D721Med (cell line): ENCODE data around the gene MYO5B.

ENCODE experiments used
- DNase-seq: peaks from one replicate; pipeline ENCODE4 v3.0.0; 2011; ENCODE audit warnings: low spot score; ENCODE audit not compliant: insufficient read length
- FAIRE-seq: peaks from 2 replicates; lab custom pipeline; 2011; peaks lifted over from hg19 to GRCh38; lab: Jason Lieb, UNC
- TF ChIP-seq, protein P1 (sequence below): IDR thresholded peaks from 2 replicates; pipeline ENCODE4 v1.5.1; 2012; ENCODE audit warnings: mild to moderate bottlenecking, control low read depth; ENCODE audit not compliant: insufficient read depth; ENCODE audit errors: missing control alignments

The MYO5B gene

GRCh38 chr18:50152900-50153299, 42.0 kb downstream of the MYO5B start:
- TF ChIP-seq, protein P1, sequence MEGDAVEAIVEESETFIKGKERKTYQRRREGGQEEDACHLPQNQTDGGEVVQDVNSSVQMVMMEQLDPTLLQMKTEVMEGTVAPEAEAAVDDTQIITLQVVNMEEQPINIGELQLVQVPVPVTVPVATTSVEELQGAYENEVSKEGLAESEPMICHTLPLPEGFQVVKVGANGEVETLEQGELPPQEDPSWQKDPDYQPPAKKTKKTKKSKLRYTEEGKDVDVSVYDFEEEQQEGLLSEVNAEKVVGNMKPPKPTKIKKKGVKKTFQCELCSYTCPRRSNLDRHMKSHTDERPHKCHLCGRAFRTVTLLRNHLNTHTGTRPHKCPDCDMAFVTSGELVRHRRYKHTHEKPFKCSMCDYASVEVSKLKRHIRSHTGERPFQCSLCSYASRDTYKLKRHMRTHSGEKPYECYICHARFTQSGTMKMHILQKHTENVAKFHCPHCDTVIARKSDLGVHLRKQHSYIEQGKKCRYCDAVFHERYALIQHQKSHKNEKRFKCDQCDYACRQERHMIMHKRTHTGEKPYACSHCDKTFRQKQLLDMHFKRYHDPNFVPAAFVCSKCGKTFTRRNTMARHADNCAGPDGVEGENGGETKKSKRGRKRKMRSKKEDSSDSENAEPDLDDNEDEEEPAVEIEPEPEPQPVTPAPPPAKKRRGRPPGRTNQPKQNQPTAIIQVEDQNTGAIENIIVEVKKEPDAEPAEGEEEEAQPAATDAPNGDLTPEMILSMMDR = no peak
- no peak for FAIRE-seq
- DNase-seq = no peak

DNA sequence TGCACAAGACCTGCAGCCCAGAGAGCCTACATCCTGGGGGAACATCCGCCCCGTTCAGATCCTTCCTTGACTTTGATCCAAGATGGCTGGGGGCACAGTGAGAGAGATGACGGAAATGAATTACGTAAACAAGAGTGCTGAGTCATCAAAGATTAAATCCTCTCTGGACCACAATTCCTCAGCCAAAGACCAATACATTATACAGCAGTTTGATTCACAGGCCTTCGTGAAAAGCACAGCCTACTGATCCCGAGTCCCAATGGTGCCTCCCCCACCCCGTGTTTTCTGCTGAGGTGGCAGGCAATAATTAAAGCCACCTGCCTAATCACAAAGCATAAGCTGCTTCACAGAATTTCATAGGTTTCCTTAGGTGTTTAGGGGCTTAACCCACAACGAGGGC, 43.0 kb downstream of the MYO5B start:
- no peak for FAIRE-seq
- TF ChIP-seq, protein P1 = no peak
- no peak for DNase-seq

GRCh38 chr18:50144540-50144939, 50.4 kb downstream of the MYO5B start:
- no peak for FAIRE-seq
- DNase-seq = no peak
- TF ChIP-seq, protein P1 = no peak

DNA sequence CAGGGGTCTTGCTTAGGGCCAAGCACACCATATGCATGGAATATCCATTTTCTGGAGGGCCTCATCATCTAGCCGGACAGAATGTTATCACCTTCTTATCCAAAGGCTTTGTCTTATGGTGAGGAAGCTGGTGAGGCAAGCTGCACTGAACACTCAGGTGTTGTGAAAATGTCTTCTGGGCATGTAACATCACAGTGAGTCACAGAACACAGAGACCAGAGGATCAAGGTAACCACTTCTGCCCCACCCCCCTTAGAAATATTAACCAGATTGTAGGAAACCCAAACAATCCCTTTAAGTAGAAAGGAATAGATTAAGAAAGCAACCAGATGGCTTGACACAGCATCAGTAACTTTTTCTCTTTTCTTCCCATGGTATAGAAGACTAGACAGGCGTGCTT, 51.1 kb downstream of the MYO5B start:
- no peak for DNase-seq
- TF ChIP-seq, protein P1 = no peak
- FAIRE-seq = no peak

DNA sequence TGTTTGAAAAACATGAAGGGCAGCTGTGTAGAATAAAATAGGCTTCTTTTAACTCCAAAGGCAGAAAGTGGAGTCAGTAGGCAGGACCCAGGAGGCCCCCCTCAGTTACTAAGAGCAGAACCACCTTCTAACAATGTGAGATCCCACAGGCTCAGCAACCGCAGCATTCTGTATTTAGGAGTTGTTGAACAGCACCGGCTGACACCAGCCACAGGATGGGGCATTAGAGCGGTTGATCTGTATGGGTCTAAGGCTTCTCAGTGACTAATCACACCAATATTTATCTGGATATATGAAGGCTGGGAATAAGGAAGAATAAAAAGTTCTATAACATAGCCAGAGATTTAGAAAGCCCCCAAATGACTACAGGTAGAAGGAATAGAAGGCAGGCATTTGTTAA, 51.7 kb downstream of the MYO5B start:
- TF ChIP-seq, protein P1 = no peak
- FAIRE-seq (no peak), DNase-seq (no peak)

GRCh38 chr18:50142441-50143120, 52.4 kb downstream of the MYO5B start:
- DNase-seq (no peak), FAIRE-seq (no peak)

More at GRCh38 chr18:50142441-50143120, 52.4 kb downstream of the MYO5B start:
- TF ChIP-seq, protein P1 = no peak
